ENCODE data around the gene RCSD1.
A peak's percentile ranks its signal among the peaks of the same experiment; 100 is the strongest.

Gene RCSD1

GRCh38 chr1:167671727-167672511 lies 41.9 kb downstream of the RCSD1 start:
- DNase-seq, result no peak

DNA sequence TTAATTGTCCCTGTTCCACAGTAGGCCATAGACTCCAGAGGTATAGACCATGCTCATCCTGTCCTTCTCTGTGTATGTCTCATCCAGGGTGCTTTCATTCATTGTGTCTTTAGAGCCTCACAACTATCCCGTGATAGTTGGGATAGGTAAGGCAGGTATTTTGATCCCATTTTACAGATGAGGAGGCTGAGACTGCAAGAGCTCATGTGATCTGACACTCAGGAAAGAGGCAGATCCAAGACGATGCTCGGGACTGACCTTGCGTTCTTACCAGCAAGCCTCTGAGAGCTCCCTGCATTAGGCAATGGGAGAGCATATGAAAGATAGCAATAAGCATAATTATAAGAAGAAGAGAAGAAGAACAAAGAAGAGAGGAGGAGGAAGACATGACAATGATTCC lies 42.8 kb downstream of the RCSD1 start:
- DNase-seq, result no peak

DNA sequence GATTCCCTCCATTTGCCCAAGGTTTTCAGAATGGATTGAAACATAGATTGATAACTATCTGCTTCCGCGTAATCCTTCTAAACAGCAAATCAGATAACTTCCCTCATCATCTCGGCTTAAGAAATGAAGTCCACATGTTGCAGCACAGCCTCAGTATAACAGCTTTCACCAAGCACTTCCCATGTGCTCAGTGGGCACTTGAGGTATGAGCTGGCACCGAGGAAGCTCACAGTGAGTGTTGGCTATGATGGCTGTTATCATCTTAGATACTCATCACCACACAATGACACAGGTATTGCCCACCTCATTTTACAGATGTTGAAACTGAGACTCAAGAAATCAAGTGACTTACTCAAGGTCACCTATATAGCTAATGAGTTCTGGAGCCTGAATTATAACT lies 43.2 kb downstream of the RCSD1 start:
- no peak for DNase-seq

- no peak for DNase-seq
Observed at GRCh38 chr1:167674156-167674555, 44.1 kb downstream of the RCSD1 start.

- DNase-seq, result no peak
Observed at GRCh38 chr1:167675440-167675839, 45.4 kb downstream of the RCSD1 start.

DNA sequence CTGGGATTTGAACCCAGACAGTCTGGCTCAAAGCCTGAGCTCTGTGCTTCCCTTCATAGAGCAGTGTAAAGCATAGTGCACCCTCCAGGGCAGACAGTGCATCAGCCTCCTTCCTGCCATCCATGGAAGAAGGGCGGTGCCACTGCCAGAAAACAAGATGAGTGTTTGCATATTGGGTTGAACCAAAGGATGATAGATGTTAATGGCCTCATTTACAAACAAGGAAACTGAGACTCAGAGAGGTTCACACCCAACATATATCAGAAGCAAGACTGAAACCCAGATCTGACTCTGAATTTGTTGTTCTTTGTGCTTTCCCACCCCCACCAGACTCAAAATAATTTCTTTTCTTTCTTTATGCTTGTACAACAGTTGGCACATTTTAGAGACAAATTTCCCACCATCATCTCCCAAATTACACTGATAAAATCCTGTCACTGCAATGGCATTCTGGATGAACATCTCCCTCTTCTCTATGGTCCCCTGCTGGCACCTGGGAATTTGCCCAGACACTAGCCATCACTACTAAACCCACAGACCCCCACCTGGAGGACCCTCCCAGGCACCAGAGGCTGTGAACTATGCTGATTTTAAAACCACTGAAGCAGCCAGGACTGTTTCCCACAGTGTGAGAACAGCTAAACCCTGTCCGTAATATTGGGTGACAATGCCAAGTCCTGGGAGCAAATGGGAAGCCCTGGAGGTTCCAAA lies 46.3 kb downstream of the RCSD1 start:
- DNase-seq, result no peak

GRCh38 chr1:167676916-167677848 lies 47.1 kb downstream of the RCSD1 start:
- DNase-seq, result no peak

GRCh38 chr1:167678422-167678821 lies 48.4 kb downstream of the RCSD1 start:
- no peak for DNase-seq

GRCh38 chr1:167678838-167679237 lies 48.8 kb downstream of the RCSD1 start:
- no peak for DNase-seq

GRCh38 chr1:167679714-167680113 lies 49.7 kb downstream of the RCSD1 start:
- no peak for DNase-seq

DNA sequence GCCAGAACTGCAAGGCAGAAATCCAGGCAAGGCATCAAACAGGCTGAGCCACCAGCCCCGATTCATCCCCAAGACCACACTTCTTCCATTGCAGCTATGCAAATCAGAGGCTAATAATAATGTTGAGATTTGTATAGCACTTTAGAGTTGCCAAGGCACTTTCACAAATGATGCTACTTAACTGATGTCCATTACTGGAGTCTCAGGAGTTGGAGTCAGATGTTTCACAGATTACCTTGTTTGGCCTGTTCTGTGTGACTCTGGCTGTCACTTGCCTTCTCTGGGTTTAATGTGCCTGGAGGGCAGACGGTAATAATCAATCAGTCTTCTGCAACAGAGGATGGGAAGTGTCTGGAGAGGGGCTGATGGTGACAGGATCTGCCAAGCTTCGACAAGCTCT lies 51.0 kb downstream of the RCSD1 start:
- no peak for DNase-seq

GRCh38 chr1:167681451-167682098 lies 51.5 kb downstream of the RCSD1 start:
- no peak for DNase-seq

- no peak for DNase-seq
Observed at GRCh38 chr1:167683226-167683625, 53.2 kb downstream of the RCSD1 start.

- no peak for DNase-seq
Observed at GRCh38 chr1:167683641-167684502, 53.8 kb downstream of the RCSD1 start.

- DNase-seq, result no peak
Observed at GRCh38 chr1:167685844-167686243, 55.8 kb downstream of the RCSD1 start.

GRCh38 chr1:167687919-167688519 lies 58.0 kb downstream of the RCSD1 start:
- DNase-seq, result peak; percentile 68

DNA sequence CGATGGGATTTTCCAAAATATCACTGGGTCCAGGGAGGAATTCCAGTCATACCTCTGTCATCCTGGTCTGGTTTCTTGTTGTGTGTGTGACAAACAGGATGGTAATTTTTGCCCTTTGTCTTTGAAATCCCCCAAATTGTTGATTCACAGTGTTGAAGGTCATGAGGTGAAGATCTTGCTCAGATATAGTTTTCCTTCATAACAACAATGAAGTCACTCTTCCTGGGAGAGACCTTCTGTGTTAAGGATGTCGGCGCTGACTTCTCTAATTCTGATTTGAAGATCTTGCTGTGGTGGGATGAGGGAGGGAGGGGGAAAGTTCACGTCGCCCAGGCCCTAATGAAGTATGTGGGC lies 59.5 kb downstream of the RCSD1 start:
- no peak for DNase-seq

- no peak for DNase-seq
Observed at GRCh38 chr1:167690053-167690452, 60.0 kb downstream of the RCSD1 start.

GRCh38 chr1:167693425-167694045 lies 63.5 kb downstream of the RCSD1 start:
- no peak for DNase-seq

GRCh38 chr1:167694691-167695090 lies 64.7 kb downstream of the RCSD1 start:
- no peak for DNase-seq

- no peak for DNase-seq
Observed at GRCh38 chr1:167695147-167695546, 65.1 kb downstream of the RCSD1 start.

Measured in stimulated activated CD4-positive, alpha-beta T cell treated with anti-CD3 and anti-CD28 coated beads, Interleukin-4, amount 100 ng/mL, for 1 hour (primary cell).